ENCODE results near the gene CCDC68.
A peak's percentile ranks its signal among the peaks of the same experiment; 100 is the strongest.
"Not testable (repeated sequence)": the region's sequence is repeated elsewhere in the genome, so short reads cannot be mapped to it uniquely, and the experiment has no call there.

Gene CCDC68

GRCh38 chr18:54975598-54975997, 16.3 kb upstream of the CCDC68 start:
- no peak for TF ChIP-seq GABPA (IDR thresholded peaks at IDR 0.05; ENCODE audit: low read depth)
- DNase-seq (ENCODE audit: low read depth in 1 of 2, low spot score in 1 of 2): no peak
- Histone ChIP-seq H3K4me3 (replicated peaks; ENCODE audit: insufficient read depth, low read length) (no peak overlapping the region), H3K27ac (replicated peaks) (no peak overlapping the region), H3K27me3 (ENCODE audit: insufficient read depth, poor library complexity, severe bottlenecking) (no peaks in the 10 kb centered on the region)

DNA sequence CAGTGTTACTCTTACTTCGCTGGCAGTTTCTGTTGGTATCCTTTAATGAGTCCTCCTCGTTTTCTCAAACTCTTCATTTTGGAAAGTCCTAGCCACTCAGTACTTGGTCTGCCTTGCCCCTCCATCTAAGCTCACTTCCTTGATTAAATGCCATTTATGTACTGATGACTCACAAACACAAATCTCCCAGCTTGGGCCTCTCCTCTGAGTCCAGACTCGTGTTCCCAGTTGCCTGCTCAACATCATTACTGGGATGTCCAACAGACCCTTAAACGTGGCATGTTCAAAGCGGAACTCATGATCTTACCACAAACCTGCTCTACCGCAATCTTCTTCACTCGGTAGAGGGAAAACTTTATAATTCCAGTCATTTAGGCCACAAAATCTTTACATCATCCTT, 13.8 kb upstream of the CCDC68 start:
- TF ChIP-seq, protein P1, sequence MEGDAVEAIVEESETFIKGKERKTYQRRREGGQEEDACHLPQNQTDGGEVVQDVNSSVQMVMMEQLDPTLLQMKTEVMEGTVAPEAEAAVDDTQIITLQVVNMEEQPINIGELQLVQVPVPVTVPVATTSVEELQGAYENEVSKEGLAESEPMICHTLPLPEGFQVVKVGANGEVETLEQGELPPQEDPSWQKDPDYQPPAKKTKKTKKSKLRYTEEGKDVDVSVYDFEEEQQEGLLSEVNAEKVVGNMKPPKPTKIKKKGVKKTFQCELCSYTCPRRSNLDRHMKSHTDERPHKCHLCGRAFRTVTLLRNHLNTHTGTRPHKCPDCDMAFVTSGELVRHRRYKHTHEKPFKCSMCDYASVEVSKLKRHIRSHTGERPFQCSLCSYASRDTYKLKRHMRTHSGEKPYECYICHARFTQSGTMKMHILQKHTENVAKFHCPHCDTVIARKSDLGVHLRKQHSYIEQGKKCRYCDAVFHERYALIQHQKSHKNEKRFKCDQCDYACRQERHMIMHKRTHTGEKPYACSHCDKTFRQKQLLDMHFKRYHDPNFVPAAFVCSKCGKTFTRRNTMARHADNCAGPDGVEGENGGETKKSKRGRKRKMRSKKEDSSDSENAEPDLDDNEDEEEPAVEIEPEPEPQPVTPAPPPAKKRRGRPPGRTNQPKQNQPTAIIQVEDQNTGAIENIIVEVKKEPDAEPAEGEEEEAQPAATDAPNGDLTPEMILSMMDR (IDR thresholded peaks at IDR 0.05; ENCODE audit: insufficient read depth, low read length): no peak
- TF ChIP-seq GABPA (IDR thresholded peaks at IDR 0.05; ENCODE audit: low read depth) (no peak), SPI1 (IDR thresholded peaks at IDR 0.05; ENCODE audit: borderline replicate concordance, low read depth) (no peak), REST (IDR thresholded peaks at IDR 0.05; ENCODE audit: insufficient replicate concordance, low read depth) (no peak), POLR2AphosphoS5 (IDR thresholded peaks at IDR 0.05; ENCODE audit: low read depth) (no peak)
- Histone ChIP-seq H3K27me3 (ENCODE audit: insufficient read depth, poor library complexity, severe bottlenecking) (no peaks in the 10 kb centered on the region), H3K27ac (replicated peaks) (no peak overlapping the region), H3K4me3 (replicated peaks; ENCODE audit: insufficient read depth, low read length) (no peak overlapping the region)
- no peak for DNase-seq (ENCODE audit: low read depth in 1 of 2, low spot score in 1 of 2)

- H3K27me3 ChIP-seq (ENCODE audit: insufficient read depth, poor library complexity, severe bottlenecking): no peaks in the 10 kb centered on the region
- no peak overlapping the region for H3K4me3 ChIP-seq (replicated peaks; ENCODE audit: insufficient read depth, low read length)
- H3K27ac ChIP-seq (replicated peaks): no peak overlapping the region
- no peak for DNase-seq (ENCODE audit: low read depth in 1 of 2, low spot score in 1 of 2)
- TF ChIP-seq, protein P1 (IDR thresholded peaks at IDR 0.05; ENCODE audit: insufficient read depth, low read length): no peak
- TF ChIP-seq POLR2AphosphoS5 (IDR thresholded peaks at IDR 0.05; ENCODE audit: low read depth) (no peak), REST (IDR thresholded peaks at IDR 0.05; ENCODE audit: insufficient replicate concordance, low read depth) (no peak), SPI1 (IDR thresholded peaks at IDR 0.05; ENCODE audit: borderline replicate concordance, low read depth) (0 out of 2 replicates have a peak, but pooled peaks have one; percentile 13)
Observed at GRCh38 chr18:54968807-54969206, 9.5 kb upstream of the CCDC68 start.

DNA sequence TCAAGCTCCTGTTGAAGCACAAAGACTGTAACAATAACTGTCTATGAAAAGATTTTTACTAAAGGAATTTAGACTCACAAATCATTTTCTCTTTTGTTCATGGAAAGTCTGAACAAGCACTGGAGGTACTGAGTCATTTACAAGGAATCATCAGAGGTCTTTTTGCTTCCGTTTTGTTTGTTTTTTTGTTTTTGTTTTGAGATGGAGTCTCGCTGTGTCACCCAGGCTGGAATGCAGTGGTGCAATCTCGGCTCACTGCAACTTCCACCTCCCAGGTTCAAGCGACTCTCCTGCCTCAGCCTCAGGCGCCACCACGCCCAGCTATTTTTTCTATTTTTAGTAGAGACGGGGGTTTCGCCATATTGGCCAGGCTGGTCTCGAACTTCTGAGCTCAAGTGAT, 9.0 kb upstream of the CCDC68 start:
- DNase-seq (ENCODE audit: low read depth in 1 of 2, low spot score in 1 of 2); H3K4me3 ChIP-seq (replicated peaks; ENCODE audit: insufficient read depth, low read length); H3K27me3 ChIP-seq (ENCODE audit: insufficient read depth, poor library complexity, severe bottlenecking); H3K27ac ChIP-seq (replicated peaks): not testable (repeated sequence)

GRCh38 chr18:54967786-54968185, 8.5 kb upstream of the CCDC68 start:
- no peak overlapping the region for H3K4me3 ChIP-seq (replicated peaks; ENCODE audit: insufficient read depth, low read length)
- no peak for DNase-seq (ENCODE audit: low read depth in 1 of 2, low spot score in 1 of 2)
- peaks cover 1% of the 10 kb centered on the region for H3K27me3 ChIP-seq (ENCODE audit: insufficient read depth, poor library complexity, severe bottlenecking)
- H3K27ac ChIP-seq (replicated peaks): no peak overlapping the region
- TF ChIP-seq POLR2AphosphoS5 (IDR thresholded peaks at IDR 0.05; ENCODE audit: low read depth) (no peak), GABPA (IDR thresholded peaks at IDR 0.05; ENCODE audit: low read depth) (no peak)
- TF ChIP-seq, protein P1 (IDR thresholded peaks at IDR 0.05; ENCODE audit: insufficient read depth, low read length): no peak

Measured in HL-60 (cell line).